ENCODE data around the gene LEUTX. TPM values are rescaled to one million over a fixed set of nuclear protein-coding genes. Genes with fewer than 3 reads are reported as not detected.

Gene LEUTX
- total RNA-seq, 2 donors from 2014 or later: not detected

DNA sequence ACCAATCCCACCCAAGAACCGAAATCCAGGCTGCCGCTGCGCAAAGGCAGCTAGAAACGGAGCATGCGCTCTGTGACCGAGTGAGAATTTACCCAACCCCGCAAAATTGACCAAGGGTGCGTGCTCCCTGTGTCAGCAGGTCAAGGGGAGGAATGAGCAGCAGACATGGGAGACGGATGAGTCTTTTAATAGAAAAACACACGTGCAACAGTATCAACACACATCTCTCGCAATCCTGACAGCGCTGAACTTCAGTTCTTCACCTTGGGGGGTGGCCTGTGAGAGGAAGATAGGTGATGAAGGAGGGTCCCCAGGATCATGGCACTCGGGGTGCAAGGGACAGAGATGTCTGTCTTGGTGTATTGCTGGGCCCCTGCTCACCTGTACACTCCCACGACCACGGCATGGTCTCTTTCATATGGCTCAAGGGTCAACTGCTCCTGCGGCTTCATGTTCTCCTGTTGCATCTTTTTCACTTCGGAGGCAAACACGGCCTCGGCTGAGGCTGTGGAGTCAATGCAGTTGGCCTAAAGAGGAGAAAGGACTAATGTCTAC lies 55.7 kb downstream of the LEUTX start:
- Histone ChIP-seq H3K9ac (ENCODE audit: low read depth in 2 of 2, low read length in 2 of 2) (peak overlapping the region in 1 of 2 donors; percentile 77), H3K4me3 (peak overlapping the region; percentile 99), H3K27ac (peak overlapping the region; percentile 35), H3K36me3 (peaks cover 16% of the 10 kb centered on the region), H3K9me3 (no peaks in the 10 kb centered on the region), H3K27me3 (no peaks in the 10 kb centered on the region), H3K4me1 (peaks cover 4% of the 10 kb centered on the region)
- TF ChIP-seq, protein P1, sequence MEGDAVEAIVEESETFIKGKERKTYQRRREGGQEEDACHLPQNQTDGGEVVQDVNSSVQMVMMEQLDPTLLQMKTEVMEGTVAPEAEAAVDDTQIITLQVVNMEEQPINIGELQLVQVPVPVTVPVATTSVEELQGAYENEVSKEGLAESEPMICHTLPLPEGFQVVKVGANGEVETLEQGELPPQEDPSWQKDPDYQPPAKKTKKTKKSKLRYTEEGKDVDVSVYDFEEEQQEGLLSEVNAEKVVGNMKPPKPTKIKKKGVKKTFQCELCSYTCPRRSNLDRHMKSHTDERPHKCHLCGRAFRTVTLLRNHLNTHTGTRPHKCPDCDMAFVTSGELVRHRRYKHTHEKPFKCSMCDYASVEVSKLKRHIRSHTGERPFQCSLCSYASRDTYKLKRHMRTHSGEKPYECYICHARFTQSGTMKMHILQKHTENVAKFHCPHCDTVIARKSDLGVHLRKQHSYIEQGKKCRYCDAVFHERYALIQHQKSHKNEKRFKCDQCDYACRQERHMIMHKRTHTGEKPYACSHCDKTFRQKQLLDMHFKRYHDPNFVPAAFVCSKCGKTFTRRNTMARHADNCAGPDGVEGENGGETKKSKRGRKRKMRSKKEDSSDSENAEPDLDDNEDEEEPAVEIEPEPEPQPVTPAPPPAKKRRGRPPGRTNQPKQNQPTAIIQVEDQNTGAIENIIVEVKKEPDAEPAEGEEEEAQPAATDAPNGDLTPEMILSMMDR (IDR thresholded peaks at IDR 0.05): no peak
- DNase-seq: no peak
- intact Hi-C loops (cut with DNase I): no loop called here

Small RNA genes within 50 kb of the gene (microRNA-seq; reads per million reads assigned to microRNA genes)
- gene MIR6719: not detected

Other genes with a start within 250 kb of the LEUTX start
- under 1 TPM; 0.22 to 0.56 TPM for gene EID2B, start 246.0 kb upstream of the LEUTX start, total RNA-seq
- 10 to 100 TPM; 11.4 to 11.9 TPM for gene EID2, start 238.7 kb upstream of the LEUTX start, total RNA-seq
- gene LGALS13, start 176.3 kb upstream of the LEUTX start, total RNA-seq: not detected
- gene LGALS16, start 122.9 kb upstream of the LEUTX start, total RNA-seq: not detected
- gene LGALS14, start 74.4 kb upstream of the LEUTX start, total RNA-seq: not detected
- under 1 TPM in 1 of 2 donors, not detected in 1; 0.56 TPM for gene CLC, start 40.8 kb upstream of the LEUTX start, total RNA-seq
- gene DYRK1B, start 55.3 kb downstream of the LEUTX start, total RNA-seq: 10 to 100 TPM; 11.8 to 12.7 TPM
- gene FBL, start 67.5 kb downstream of the LEUTX start, total RNA-seq: 100 to 1,000 TPM; 155 to 297 TPM
- gene FCGBP, start 155.8 kb downstream of the LEUTX start, total RNA-seq: 1,000 to 10,000 TPM; 2,896 to 3,903 TPM
- 100 to 1,000 TPM in 1 of 2 donors, 10 to 100 TPM in 1; 87.3 to 143 TPM for gene PSMC4, start 192.3 kb downstream of the LEUTX start, total RNA-seq
- 1 to 10 TPM; 1.1 to 1.3 TPM for gene ZNF546, start 218.2 kb downstream of the LEUTX start, total RNA-seq

Measured in colonic mucosa (tissue), 4 donors.